ENCODE data around the gene MAN1C1.

MAN1C1 gene

DNA sequence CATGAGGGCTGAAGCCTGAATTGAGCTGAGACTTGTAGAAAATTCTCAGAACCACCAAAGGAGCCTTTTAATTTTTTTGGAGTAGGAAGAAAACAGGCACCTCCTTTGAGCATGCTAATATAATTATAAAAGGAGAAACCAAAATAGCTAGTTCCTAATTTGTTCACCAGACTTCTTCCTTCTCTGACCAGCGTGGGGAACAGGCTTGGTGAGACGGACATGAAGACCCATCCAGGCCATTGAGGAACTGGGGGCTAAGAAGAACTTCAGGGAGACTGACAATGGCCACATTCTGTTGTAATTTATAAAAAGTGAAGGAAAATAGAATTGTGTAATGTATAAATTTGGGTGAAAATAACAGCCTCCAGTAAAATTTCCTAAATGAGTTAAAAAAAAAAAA lies 62.6 kb downstream of the MAN1C1 start:
- no peak for ATAC-seq
- TF ChIP-seq BACH2 (CRISPR knock-in tag; IDR thresholded peaks at IDR 0.05; ENCODE audit: borderline replicate concordance) (no peak), ESRRG (CRISPR knock-in tag; IDR thresholded peaks at IDR 0.05) (no peak), OSR1 (CRISPR knock-in tag; IDR thresholded peaks at IDR 0.05) (no peak), TOX (CRISPR knock-in tag; IDR thresholded peaks at IDR 0.05; ENCODE audit: borderline replicate concordance) (no peak), CSDC2 (CRISPR knock-in tag; IDR thresholded peaks at IDR 0.05) (no peak), ZC3H10 (CRISPR knock-in tag; IDR thresholded peaks at IDR 0.05) (no peak), RARB (CRISPR knock-in tag; IDR thresholded peaks at IDR 0.05) (no peak), ZNF565 (CRISPR knock-in tag; conservative IDR thresholded peaks at IDR 0.05; ENCODE audit: low read depth) (no peak), ZNF8 (CRISPR knock-in tag; IDR thresholded peaks at IDR 0.05) (no peak), GLIS3 (CRISPR knock-in tag; IDR thresholded peaks at IDR 0.05) (no peak)
- TF ChIP-seq, protein P1, sequence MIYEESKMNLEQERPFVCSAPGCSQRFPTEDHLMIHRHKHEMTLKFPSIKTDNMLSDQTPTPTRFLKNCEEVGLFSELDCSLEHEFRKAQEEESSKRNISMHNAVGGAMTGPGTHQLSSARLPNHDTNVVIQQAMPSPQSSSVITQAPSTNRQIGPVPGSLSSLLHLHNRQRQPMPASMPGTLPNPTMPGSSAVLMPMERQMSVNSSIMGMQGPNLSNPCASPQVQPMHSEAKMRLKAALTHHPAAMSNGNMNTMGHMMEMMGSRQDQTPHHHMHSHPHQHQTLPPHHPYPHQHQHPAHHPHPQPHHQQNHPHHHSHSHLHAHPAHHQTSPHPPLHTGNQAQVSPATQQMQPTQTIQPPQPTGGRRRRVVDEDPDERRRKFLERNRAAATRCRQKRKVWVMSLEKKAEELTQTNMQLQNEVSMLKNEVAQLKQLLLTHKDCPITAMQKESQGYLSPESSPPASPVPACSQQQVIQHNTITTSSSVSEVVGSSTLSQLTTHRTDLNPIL (CRISPR knock-in tag; IDR thresholded peaks at IDR 0.05; ENCODE audit: low read depth): no peak
- TF ChIP-seq, protein P2, sequence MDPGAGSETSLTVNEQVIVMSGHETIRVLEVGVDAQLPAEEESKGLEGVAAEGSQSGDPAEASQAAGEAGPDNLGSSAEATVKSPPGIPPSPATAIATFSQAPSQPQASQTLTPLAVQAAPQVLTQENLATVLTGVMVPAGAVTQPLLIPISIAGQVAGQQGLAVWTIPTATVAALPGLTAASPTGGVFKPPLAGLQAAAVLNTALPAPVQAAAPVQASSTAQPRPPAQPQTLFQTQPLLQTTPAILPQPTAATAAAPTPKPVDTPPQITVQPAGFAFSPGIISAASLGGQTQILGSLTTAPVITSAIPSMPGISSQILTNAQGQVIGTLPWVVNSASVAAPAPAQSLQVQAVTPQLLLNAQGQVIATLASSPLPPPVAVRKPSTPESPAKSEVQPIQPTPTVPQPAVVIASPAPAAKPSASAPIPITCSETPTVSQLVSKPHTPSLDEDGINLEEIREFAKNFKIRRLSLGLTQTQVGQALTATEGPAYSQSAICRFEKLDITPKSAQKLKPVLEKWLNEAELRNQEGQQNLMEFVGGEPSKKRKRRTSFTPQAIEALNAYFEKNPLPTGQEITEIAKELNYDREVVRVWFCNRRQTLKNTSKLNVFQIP (CRISPR knock-in tag; IDR thresholded peaks at IDR 0.05; ENCODE audit: borderline replicate concordance, low read depth): no peak

DNA sequence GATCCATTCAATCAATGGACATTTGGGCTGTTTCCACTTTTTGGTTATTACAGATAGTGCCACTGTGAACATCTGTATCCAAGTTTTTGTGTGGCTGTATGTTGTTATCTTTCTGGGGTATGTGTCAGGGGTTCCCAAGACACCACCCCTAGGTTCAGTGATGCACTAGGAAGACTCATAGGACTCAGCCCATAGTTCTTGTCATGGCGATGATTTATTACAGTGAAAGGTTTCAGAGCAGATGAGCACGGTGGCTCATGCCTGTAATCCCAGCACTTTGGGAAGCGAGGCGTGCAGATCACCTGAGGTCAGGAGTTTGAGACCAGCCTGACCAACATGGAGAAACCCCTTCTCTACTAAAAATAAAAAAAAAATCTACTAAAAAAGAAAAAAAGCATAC lies 64.1 kb downstream of the MAN1C1 start:
- no peak for ATAC-seq
- TF ChIP-seq ZNF70 (CRISPR knock-in tag; IDR thresholded peaks at IDR 0.05) (no peak), BACH2 (CRISPR knock-in tag; IDR thresholded peaks at IDR 0.05; ENCODE audit: borderline replicate concordance) (no peak), ZFP3 (CRISPR knock-in tag; IDR thresholded peaks at IDR 0.05) (no peak), TCF4 (CRISPR knock-in tag; IDR thresholded peaks at IDR 0.05; ENCODE audit: borderline replicate concordance) (no peak), CSDC2 (CRISPR knock-in tag; IDR thresholded peaks at IDR 0.05) (no peak)

DNA sequence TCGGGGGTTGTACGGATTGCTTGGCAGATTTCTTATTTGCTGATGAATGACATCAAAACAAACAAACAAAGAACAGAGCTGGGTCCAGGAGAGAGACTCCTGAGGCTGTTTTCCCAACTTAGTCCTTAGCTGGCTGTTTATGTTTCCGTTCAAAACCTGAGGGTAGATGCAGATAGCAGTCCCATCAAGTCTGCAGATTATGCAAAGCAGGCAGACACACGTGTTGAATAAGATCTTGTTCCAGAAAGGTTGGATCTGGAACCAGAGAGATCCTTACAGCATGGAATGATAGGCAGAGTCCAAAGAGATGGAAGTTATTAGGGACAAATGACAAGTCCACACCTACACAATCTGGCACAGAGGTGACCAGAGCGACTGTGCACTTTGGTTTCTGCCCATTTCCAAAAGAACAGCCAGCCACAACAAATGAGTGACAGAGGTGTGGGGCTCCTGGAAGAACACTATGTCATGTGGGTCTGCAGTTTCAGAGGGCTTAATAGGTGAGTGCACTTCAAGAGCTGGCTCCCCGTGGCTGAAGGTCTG lies 65.5 kb downstream of the MAN1C1 start:
- TF ChIP-seq ARNTL (CRISPR knock-in tag; IDR thresholded peaks at IDR 0.05; ENCODE audit: borderline replicate concordance, low read depth): no peak
- TF ChIP-seq, protein P3, sequence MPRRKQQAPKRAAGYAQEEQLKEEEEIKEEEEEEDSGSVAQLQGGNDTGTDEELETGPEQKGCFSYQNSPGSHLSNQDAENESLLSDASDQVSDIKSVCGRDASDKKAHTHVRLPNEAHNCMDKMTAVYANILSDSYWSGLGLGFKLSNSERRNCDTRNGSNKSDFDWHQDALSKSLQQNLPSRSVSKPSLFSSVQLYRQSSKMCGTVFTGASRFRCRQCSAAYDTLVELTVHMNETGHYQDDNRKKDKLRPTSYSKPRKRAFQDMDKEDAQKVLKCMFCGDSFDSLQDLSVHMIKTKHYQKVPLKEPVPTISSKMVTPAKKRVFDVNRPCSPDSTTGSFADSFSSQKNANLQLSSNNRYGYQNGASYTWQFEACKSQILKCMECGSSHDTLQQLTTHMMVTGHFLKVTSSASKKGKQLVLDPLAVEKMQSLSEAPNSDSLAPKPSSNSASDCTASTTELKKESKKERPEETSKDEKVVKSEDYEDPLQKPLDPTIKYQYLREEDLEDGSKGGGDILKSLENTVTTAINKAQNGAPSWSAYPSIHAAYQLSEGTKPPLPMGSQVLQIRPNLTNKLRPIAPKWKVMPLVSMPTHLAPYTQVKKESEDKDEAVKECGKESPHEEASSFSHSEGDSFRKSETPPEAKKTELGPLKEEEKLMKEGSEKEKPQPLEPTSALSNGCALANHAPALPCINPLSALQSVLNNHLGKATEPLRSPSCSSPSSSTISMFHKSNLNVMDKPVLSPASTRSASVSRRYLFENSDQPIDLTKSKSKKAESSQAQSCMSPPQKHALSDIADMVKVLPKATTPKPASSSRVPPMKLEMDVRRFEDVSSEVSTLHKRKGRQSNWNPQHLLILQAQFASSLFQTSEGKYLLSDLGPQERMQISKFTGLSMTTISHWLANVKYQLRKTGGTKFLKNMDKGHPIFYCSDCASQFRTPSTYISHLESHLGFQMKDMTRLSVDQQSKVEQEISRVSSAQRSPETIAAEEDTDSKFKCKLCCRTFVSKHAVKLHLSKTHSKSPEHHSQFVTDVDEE (CRISPR knock-in tag; IDR thresholded peaks at IDR 0.05): no peak
- TF ChIP-seq, protein P2 (CRISPR knock-in tag; IDR thresholded peaks at IDR 0.05; ENCODE audit: borderline replicate concordance, low read depth): no peak
- TF ChIP-seq, protein P4, sequence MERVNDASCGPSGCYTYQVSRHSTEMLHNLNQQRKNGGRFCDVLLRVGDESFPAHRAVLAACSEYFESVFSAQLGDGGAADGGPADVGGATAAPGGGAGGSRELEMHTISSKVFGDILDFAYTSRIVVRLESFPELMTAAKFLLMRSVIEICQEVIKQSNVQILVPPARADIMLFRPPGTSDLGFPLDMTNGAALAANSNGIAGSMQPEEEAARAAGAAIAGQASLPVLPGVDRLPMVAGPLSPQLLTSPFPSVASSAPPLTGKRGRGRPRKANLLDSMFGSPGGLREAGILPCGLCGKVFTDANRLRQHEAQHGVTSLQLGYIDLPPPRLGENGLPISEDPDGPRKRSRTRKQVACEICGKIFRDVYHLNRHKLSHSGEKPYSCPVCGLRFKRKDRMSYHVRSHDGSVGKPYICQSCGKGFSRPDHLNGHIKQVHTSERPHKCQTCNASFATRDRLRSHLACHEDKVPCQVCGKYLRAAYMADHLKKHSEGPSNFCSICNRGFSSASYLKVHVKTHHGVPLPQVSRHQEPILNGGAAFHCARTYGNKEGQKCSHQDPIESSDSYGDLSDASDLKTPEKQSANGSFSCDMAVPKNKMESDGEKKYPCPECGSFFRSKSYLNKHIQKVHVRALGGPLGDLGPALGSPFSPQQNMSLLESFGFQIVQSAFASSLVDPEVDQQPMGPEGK (CRISPR knock-in tag; IDR thresholded peaks at IDR 0.05; ENCODE audit: borderline replicate concordance): no peak
- no peak for TF ChIP-seq ZNF8 (CRISPR knock-in tag; IDR thresholded peaks at IDR 0.05)
- TF ChIP-seq, protein P5, sequence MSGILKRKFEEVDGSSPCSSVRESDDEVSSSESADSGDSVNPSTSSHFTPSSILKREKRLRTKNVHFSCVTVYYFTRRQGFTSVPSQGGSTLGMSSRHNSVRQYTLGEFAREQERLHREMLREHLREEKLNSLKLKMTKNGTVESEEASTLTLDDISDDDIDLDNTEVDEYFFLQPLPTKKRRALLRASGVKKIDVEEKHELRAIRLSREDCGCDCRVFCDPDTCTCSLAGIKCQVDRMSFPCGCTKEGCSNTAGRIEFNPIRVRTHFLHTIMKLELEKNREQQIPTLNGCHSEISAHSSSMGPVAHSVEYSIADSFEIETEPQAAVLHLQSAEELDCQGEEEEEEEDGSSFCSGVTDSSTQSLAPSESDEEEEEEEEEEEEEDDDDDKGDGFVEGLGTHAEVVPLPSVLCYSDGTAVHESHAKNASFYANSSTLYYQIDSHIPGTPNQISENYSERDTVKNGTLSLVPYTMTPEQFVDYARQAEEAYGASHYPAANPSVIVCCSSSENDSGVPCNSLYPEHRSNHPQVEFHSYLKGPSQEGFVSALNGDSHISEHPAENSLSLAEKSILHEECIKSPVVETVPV (CRISPR knock-in tag; IDR thresholded peaks at IDR 0.05): no peak
- ATAC-seq: no peak

Measured in SK-N-SH treated with all-trans-retinoic acid at 6 μM for 48 hours (cell line).